Heart left ventricle (tissue), 16 donors: ENCODE measurements around the gene KCNMB2. TPM values are rescaled to one million over a fixed set of nuclear protein-coding genes. Genes with fewer than 3 reads are reported as not detected.
A peak's percentile ranks its signal among the peaks of the same experiment; 100 is the strongest.

Experiments
- ATAC-seq, 4 donors: fragments of 200-7000 bp; cut with Tn5 transposase; one replicate each; pipeline ENCODE4 v1.9.1; 2020 to 2022; ENCODE audit warnings: moderate library complexity in 4 of 4, mild to moderate bottlenecking in 3 of 4, moderate number of reproducible peaks in 1 of 4
- DNase-seq, 5 donors: peaks; one replicate each; pipeline ENCODE4 v3.0.0-alpha.2; 2020
- H3K27ac ChIP-seq, 12 donors: fragments of 200-600 bp; sonication (generic) in 4 of 12; one replicate each; pipeline versions ENCODE4 v1.5.0 to v1.8.0; 2016 to 2022; ENCODE audit warnings: mild to moderate bottlenecking in 2 of 12
- H3K27me3 ChIP-seq, 9 donors: fragments of 200-600 bp; sonication (generic) in 2 of 9; one replicate each; pipeline versions ENCODE4 v1.5.1 to v1.8.0; 2016 to 2022; ENCODE audit warnings: mild to moderate bottlenecking in 3 of 9
- H3K36me3 ChIP-seq, 9 donors: fragments of 200-600 bp; sonication (generic) in 2 of 9; one replicate each; pipeline versions ENCODE4 v1.5.0 to v1.8.0; 2018 to 2022; ENCODE audit warnings: mild to moderate bottlenecking in 2 of 9
- H3K4me1 ChIP-seq, 12 donors: fragments of 200-600 bp; sonication (generic) in 4 of 12; one replicate each; pipeline versions ENCODE4 v1.5.0 to v1.8.0; 2016 to 2022; ENCODE audit warnings: mild to moderate bottlenecking in 3 of 12
- H3K4me3 ChIP-seq, 12 donors: fragments of 200-600 bp; sonication (generic) in 4 of 12; one replicate each; pipeline versions ENCODE4 v1.5.0 to v1.8.0; 2017 to 2022; ENCODE audit warnings: mild to moderate bottlenecking in 9 of 12, moderate library complexity in 4 of 12
- H3K9me3 ChIP-seq, 12 donors: fragments of 200-600 bp; sonication (generic) in 4 of 12; one replicate each; pipeline versions ENCODE4 v1.5.0 to v1.8.0; 2016 to 2022; ENCODE audit warnings: mild to moderate bottlenecking in 1 of 12
- CTCF ChIP-seq, 12 donors: fragments of 200-600 bp; sonication (generic) in 4 of 12; IDR thresholded peaks; one replicate each; pipeline versions ENCODE4 v1.5.0 to v1.8.0; 2018 to 2022; ENCODE audit warnings: antibody characterized with exemption in 12 of 12, mild to moderate bottlenecking in 5 of 12
- POLR2A ChIP-seq, 2 donors: fragments of 450-650 bp; IDR thresholded peaks; one replicate each; pipeline ENCODE4 v1.6.1; 2017; ENCODE audit warnings: antibody characterized with exemption in 2 of 2, mild to moderate bottlenecking in 2 of 2, moderate library complexity in 2 of 2
- WGBS, 4 donors: extraction: QIAGEN DNeasy Blood & Tissue Kit in 2 of 4; methylation state at CpG; one replicate each; pipeline versions ENCODE4 v1.1.5 to v1.1.7; 2013 to 2018; 5-methylcytosine and 5-hydroxymethylcytosine counted together
- intact Hi-C, 10 donors: fragments of 100-400 bp; cut with DNase I; formaldehyde crosslinking; loops; one replicate each; pipeline versions ENCODE4 v1.11.1 to v1.14.2; 2022
- polyA plus RNA-seq, 2 donors: library from polyadenylated mRNA; stranded (reverse); fragments of 200-250 nt; gene quantifications; one replicate each; pipeline ENCODE4 v1.2.3, GENCODE V29; 2013
- total RNA-seq, 9 donors: library from RNA; depleted of rRNA in 2 of 9; stranded (reverse); fragments of >200 nt in 2 of 9; fragmentation: NEBNext Ultra II Directional in 3 of 9; extraction: Animal tissue kit (Norgen Biotek cat#: 25700) in 3 of 9; gene quantifications; one replicate each; pipeline versions ENCODE4 v1.1.0 to v1.2.4, GENCODE V29; 2016 to 2023
- donor health status: ischemic (EF 13 %, LVEDD 7.1; RV severe dilation, severe dysfunction).
- donor health status: healthy with polysubstance abuse.
- donor health status: DM: no; HTN: yes; CAD: no.
- donor health status: DM: no; HTN: no; CAD: no.
- donor health status: ischemic (EF 25% LVEDD 6.9; RV normal size, moderate dysfunction).
- donor health status: ischemic (EF 25% LVEDD 5.7; RV mildly dilated, moderate dysfunction).
- donor health status: healthy.
- donor health status: DM: yes; HTN: yes; CAD: no.
- donor health status: ischemic (EF 35%, LVEDD 5.7; RV mildly dilated, moderate dysfunction).
- donor health status: nonischemic (EF 11% LVEDD 7.7; RV severe dilation, severe dysfunction).
- donor health status: DM: yes; HTN: yes; CAD: no.
- donor health status: PGD.
- donor health status: ischemic (EF 29% LVEDD 5.4; RV normal size, mild dysfunction).
- donor health status: nonischemic (EF 23%, LVEDD 6.1; RV moderate dilation, normal function).

Gene KCNMB2
- total and polyA plus RNA-seq, 11 donors: 0.37 to 5.7 (median 2.0) TPM; not detected in 1

- intact Hi-C loops: no loop called here
- Histone ChIP-seq H3K36me3 (no peaks in the 10 kb centered on the region), H3K4me1 (peaks cover 0 to 6% (median 0%) of the 10 kb centered on the region in 12 donors), H3K4me3 (no peak overlapping the region), H3K9me3 (peaks cover 0 to 4% (median 0%) of the 10 kb centered on the region in 12 donors), H3K27me3 (no peaks in the 10 kb centered on the region), H3K27ac (no peak overlapping the region)
- 29 to 65% (median 49%) methylated on average over 1 of the region's 1 CpG for WGBS, 4 donors
- DNase-seq: no peak
- TF ChIP-seq CTCF (IDR thresholded peaks at IDR 0.05) (no peak), POLR2A (IDR thresholded peaks at IDR 0.05) (no peak)
- peak in 1 of 4 donors; percentile 28 for ATAC-seq
Observed at GRCh38 chr3:178703268-178703975, 167.2 kb downstream of the KCNMB2 start.

- H3K27ac ChIP-seq: no peak overlapping the region
- H3K4me3 ChIP-seq: no peak overlapping the region
- ATAC-seq (no peak), DNase-seq (no peak)
- no peaks in the 10 kb centered on the region for H3K36me3 ChIP-seq
- H3K27me3 ChIP-seq: no peaks in the 10 kb centered on the region
- WGBS, 4 donors: 74 to 79% (median 77%) methylated on average over 4 of the region's 4 CpGs
- intact Hi-C loops: loop anchor here in 1 of 10 donors (2.0 kb wide), 1 partner anchor 29 kb away; no protein-coding TSS in a partner anchor
- peaks cover 0 to 3% (median 0%) of the 10 kb centered on the region in 12 donors for H3K9me3 ChIP-seq
- H3K4me1 ChIP-seq: peaks cover 0 to 11% (median 0%) of the 10 kb centered on the region in 12 donors
- TF ChIP-seq CTCF (IDR thresholded peaks at IDR 0.05): no peak
- no peak for TF ChIP-seq POLR2A (IDR thresholded peaks at IDR 0.05)
Observed at GRCh38 chr3:178705925-178706324, 169.7 kb downstream of the KCNMB2 start.

GRCh38 chr3:178706411-178706810 is 170.2 kb downstream of the KCNMB2 start:
- DNase-seq: no peak
- Histone ChIP-seq H3K4me3 (no peak overlapping the region), H3K9me3 (no peaks in the 10 kb centered on the region), H3K27ac (no peak overlapping the region), H3K4me1 (peaks cover 0 to 11% (median 0%) of the 10 kb centered on the region in 12 donors), H3K27me3 (no peaks in the 10 kb centered on the region), H3K36me3 (no peaks in the 10 kb centered on the region)
- 89 to 94% (median 90%) methylated on average over 2 of the region's 2 CpGs for WGBS, 4 donors
- TF ChIP-seq CTCF (IDR thresholded peaks at IDR 0.05) (no peak), POLR2A (IDR thresholded peaks at IDR 0.05) (no peak)
- ATAC-seq: no peak
- intact Hi-C loops: loop anchor here in 1 of 10 donors (2.0 kb wide), 1 partner anchor 30 kb away; no protein-coding TSS in a partner anchor

- 71 to 88% (median 75%) methylated on average over 3 of the region's 3 CpGs for WGBS, 4 donors
- DNase-seq (no peak), ATAC-seq (no peak)
- H3K4me3 ChIP-seq: no peak overlapping the region
- H3K9me3 ChIP-seq: no peaks in the 10 kb centered on the region
- no peaks in the 10 kb centered on the region for H3K36me3 ChIP-seq
- TF ChIP-seq CTCF (IDR thresholded peaks at IDR 0.05) (no peak), POLR2A (IDR thresholded peaks at IDR 0.05) (no peak)
- H3K27ac ChIP-seq: no peak overlapping the region
- peaks cover 0 to 18% (median 1%) of the 10 kb centered on the region in 12 donors for H3K4me1 ChIP-seq
- H3K27me3 ChIP-seq: no peaks in the 10 kb centered on the region
- intact Hi-C loops: loop anchor here in 1 of 10 donors (2.0 kb wide), 1 partner anchor 31 kb away; no protein-coding TSS in a partner anchor
Observed at GRCh38 chr3:178707311-178708031, 171.2 kb downstream of the KCNMB2 start.
